Muscle of arm (tissue), 12 donors: ENCODE measurements around the gene CD81. TPM values are rescaled to one million over a fixed set of nuclear protein-coding genes. Genes with fewer than 3 reads are reported as not detected.

ENCODE experiments used
- DNase-seq: peaks from one replicate; pipeline ENCODE4 v3.0.0-alpha.2; 2013
- polyA plus RNA-seq, 12 donors: library from polyadenylated mRNA; unstranded; fragments of 120-200 nt; gene quantifications; one replicate each; pipeline ENCODE4 v1.2.1, GENCODE V29; 2013; ENCODE audit not compliant: insufficient read length in 12 of 12

The CD81 gene
- polyA plus RNA-seq, 12 donors: 322 to 577 (median 435) TPM

- DNase-seq: no peak
Measured at GRCh38 chr11:2434008-2434407, 56.9 kb downstream of the CD81 start.

- DNase-seq: no peak
Measured at GRCh38 chr11:2434506-2435255, 57.6 kb downstream of the CD81 start.

- DNase-seq: no peak
Measured at GRCh38 chr11:2435288-2436012, 58.3 kb downstream of the CD81 start.

- no peak for DNase-seq
Measured at GRCh38 chr11:2436013-2436520, 59.0 kb downstream of the CD81 start.

- DNase-seq: no peak
Measured at GRCh38 chr11:2436521-2437031, 59.5 kb downstream of the CD81 start.

- DNase-seq: no peak
Measured at GRCh38 chr11:2437516-2437915, 60.4 kb downstream of the CD81 start.

- no peak for DNase-seq
Measured at GRCh38 chr11:2439820-2440219, 62.7 kb downstream of the CD81 start.

GRCh38 chr11:2440646-2441045 lies 63.5 kb downstream of the CD81 start:
- no peak for DNase-seq

- no peak for DNase-seq
Measured at GRCh38 chr11:2441171-2441570, 64.1 kb downstream of the CD81 start.

- DNase-seq: no peak
Measured at GRCh38 chr11:2442589-2442988, 65.5 kb downstream of the CD81 start.

- no peak for DNase-seq
Measured at GRCh38 chr11:2443406-2443805, 66.3 kb downstream of the CD81 start.

GRCh38 chr11:2443881-2444820 lies 67.0 kb downstream of the CD81 start, which contains the start of gene TRPM5:
Gene TRPM5 (minus strand): TSS chr11:2444514. CDS start chr11:2423036, 21,478 bp downstream.
- DNase-seq: no peak

GRCh38 chr11:2444821-2445745 lies 68.0 kb downstream of the CD81 start, which contains the start of gene KCNQ1:
Gene KCNQ1 (plus strand): TSS chr11:2445008. CDS start chr11:2445099, 91 bp downstream.
- no peak for DNase-seq

GRCh38 chr11:2445746-2446551 lies 68.8 kb downstream of the CD81 start:
- no peak for DNase-seq

GRCh38 chr11:2446590-2447252 lies 69.6 kb downstream of the CD81 start:
- no peak for DNase-seq
